ENCODE data around the gene SEC22C. TPM values are rescaled to one million over a fixed set of nuclear protein-coding genes. Genes with fewer than 3 reads are reported as not detected.

Gene SEC22C
- total RNA-seq, 1 donor from 2014 or later: 49.6 TPM

DNA sequence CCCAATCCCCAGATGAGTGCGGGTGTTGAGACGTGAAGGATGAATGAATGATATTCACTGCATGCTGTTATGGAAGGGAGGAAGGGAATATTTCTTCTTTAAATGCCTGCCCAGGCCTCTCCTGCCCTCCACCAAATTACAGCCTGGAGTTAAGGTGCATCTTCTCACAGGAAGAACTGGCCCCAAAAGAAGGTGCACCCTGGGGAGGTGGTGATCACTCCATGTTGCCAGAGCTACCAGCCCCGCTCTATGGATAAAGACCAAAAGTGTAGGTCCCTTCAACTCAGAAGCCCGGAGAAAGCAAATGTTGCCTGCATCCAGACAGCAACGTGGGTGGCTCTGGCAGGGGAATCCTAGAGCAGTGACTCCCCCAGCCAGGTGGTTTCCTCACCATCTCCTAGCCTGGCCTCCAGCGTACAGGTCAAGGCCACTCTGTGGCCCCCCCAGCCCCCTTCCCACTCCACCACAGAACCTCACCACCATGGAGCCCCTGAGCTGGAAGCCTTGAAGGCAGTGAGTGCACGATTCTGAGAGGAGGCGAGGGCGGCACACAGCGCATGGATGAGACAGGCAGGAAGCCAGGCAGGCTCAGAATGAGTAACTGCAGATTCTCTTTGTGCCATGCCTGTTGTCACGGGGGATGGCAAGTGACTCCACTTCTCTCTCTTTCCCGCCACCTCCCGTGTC lies 82.8 kb downstream of the SEC22C start:
- no peak for DNase-seq (ENCODE audit: low spot score)
- H3K27me3 Mint-ChIP-seq (ENCODE audit: unreplicated experiment): peaks cover 22% of the 10 kb centered on the region
- H3K36me3 Mint-ChIP-seq (ENCODE audit: low read depth, unreplicated experiment): no peaks in the 10 kb centered on the region
- TF ChIP-seq, protein P1, sequence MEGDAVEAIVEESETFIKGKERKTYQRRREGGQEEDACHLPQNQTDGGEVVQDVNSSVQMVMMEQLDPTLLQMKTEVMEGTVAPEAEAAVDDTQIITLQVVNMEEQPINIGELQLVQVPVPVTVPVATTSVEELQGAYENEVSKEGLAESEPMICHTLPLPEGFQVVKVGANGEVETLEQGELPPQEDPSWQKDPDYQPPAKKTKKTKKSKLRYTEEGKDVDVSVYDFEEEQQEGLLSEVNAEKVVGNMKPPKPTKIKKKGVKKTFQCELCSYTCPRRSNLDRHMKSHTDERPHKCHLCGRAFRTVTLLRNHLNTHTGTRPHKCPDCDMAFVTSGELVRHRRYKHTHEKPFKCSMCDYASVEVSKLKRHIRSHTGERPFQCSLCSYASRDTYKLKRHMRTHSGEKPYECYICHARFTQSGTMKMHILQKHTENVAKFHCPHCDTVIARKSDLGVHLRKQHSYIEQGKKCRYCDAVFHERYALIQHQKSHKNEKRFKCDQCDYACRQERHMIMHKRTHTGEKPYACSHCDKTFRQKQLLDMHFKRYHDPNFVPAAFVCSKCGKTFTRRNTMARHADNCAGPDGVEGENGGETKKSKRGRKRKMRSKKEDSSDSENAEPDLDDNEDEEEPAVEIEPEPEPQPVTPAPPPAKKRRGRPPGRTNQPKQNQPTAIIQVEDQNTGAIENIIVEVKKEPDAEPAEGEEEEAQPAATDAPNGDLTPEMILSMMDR (IDR thresholded peaks at IDR 0.05; ENCODE audit: unreplicated experiment): no peak
- no peaks in the 10 kb centered on the region for H3K9me3 Mint-ChIP-seq (ENCODE audit: unreplicated experiment)
- peaks cover 15% of the 10 kb centered on the region for H3K4me1 Mint-ChIP-seq (ENCODE audit: unreplicated experiment)
- no peak overlapping the region for H3K4me3 Mint-ChIP-seq (ENCODE audit: unreplicated experiment)
- H3K27ac Mint-ChIP-seq (ENCODE audit: unreplicated experiment): no peak overlapping the region

DNA sequence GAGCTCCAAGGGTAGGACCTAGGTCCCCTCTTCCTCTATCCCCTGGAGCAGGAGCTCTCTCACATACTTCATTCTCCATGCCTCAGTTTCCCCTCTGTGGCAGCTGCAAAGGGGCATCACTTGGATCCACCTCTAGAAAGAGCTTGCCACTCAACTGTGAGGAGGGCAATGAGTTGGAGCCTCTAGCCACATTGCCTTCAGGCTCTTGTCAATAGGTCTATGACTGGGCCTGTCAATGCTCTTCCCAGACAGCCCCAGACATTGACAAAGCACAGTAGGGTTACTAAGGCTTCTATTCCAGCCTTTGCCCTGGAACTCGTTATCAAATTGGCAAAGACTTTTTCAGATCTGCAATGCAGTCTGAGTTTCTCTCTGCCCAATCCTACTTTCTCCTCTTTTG lies 83.7 kb downstream of the SEC22C start:
- H3K27me3 Mint-ChIP-seq (ENCODE audit: unreplicated experiment): peaks cover 18% of the 10 kb centered on the region
- peaks cover 15% of the 10 kb centered on the region for H3K4me1 Mint-ChIP-seq (ENCODE audit: unreplicated experiment)
- no peaks in the 10 kb centered on the region for H3K36me3 Mint-ChIP-seq (ENCODE audit: low read depth, unreplicated experiment)
- DNase-seq (ENCODE audit: low spot score): no peak
- no peaks in the 10 kb centered on the region for H3K9me3 Mint-ChIP-seq (ENCODE audit: unreplicated experiment)
- TF ChIP-seq, protein P1 (IDR thresholded peaks at IDR 0.05; ENCODE audit: unreplicated experiment): no peak
- H3K4me3 Mint-ChIP-seq (ENCODE audit: unreplicated experiment): no peak overlapping the region
- no peak overlapping the region for H3K27ac Mint-ChIP-seq (ENCODE audit: unreplicated experiment)

Other genes starting within 250 kb of the SEC22C start
- not detected for gene LYZL4, start 171.4 kb downstream of the SEC22C start, total RNA-seq (ENCODE audit: unreplicated experiment)
- 5.4 TPM for gene VIPR1, start 79.3 kb downstream of the SEC22C start, total RNA-seq (ENCODE audit: unreplicated experiment)
- gene SS18L2, start 8.9 kb upstream of the SEC22C start, total RNA-seq (ENCODE audit: unreplicated experiment): 75.1 TPM
- 118 TPM for gene NKTR, start 18.7 kb upstream of the SEC22C start, total RNA-seq (ENCODE audit: unreplicated experiment)
- 20.5 TPM for gene ZBTB47, start 71.7 kb upstream of the SEC22C start, total RNA-seq (ENCODE audit: unreplicated experiment)
- not detected for gene KLHL40, start 103.6 kb upstream of the SEC22C start, total RNA-seq (ENCODE audit: unreplicated experiment)
- not detected for gene HHATL, start 120.8 kb upstream of the SEC22C start, total RNA-seq (ENCODE audit: unreplicated experiment)
- 0.41 TPM for gene CCDC13, start 191.3 kb upstream of the SEC22C start, total RNA-seq (ENCODE audit: unreplicated experiment)
- 60.7 TPM for gene HIGD1A, start 222.5 kb upstream of the SEC22C start, total RNA-seq (ENCODE audit: unreplicated experiment)
- 3.8 TPM for gene ACKR2, start 227.5 kb upstream of the SEC22C start, total RNA-seq (ENCODE audit: unreplicated experiment)

Measured in endothelial cell (in vitro differentiated cells).